Measurements from ENCODE around the gene GIMD1.

Gene GIMD1

GRCh38 chr4:106314960-106315359 lies 53.6 kb downstream of the GIMD1 start:
- no peak for TF ChIP-seq CTCF (IDR thresholded peaks at IDR 0.05)
- no peaks in the 10 kb centered on the region for H3K27me3 ChIP-seq
- H3K27ac ChIP-seq: peak overlapping the region; percentile 91 to 96
- no peaks in the 10 kb centered on the region for H3K9me3 ChIP-seq
- intact Hi-C loops (cut with DNase I; ENCODE audit: low total_unique reads): no loop called here
- peak overlapping the region; percentile 76 to 85 for H3K4me3 ChIP-seq
- H3K36me3 ChIP-seq: no peaks in the 10 kb centered on the region
- H3K4me1 ChIP-seq: peaks cover 0 to 82% (median 31%) of the 10 kb centered on the region in 4 donors
- no peak for DNase-seq

GRCh38 chr4:106312997-106313522 lies 55.5 kb downstream of the GIMD1 start:
- no peak for TF ChIP-seq CTCF (IDR thresholded peaks at IDR 0.05)
- Histone ChIP-seq H3K4me1 (peaks cover 0 to 82% (median 26%) of the 10 kb centered on the region in 4 donors), H3K36me3 (peaks cover 0 to 4% (median 3%) of the 10 kb centered on the region in 3 donors), H3K4me3 (no peak overlapping the region), H3K9me3 (no peaks in the 10 kb centered on the region), H3K27me3 (no peaks in the 10 kb centered on the region), H3K27ac (peak overlapping the region in 1 of 2 donors; percentile 55)
- DNase-seq: no peak
- intact Hi-C loops (cut with DNase I; ENCODE audit: low total_unique reads): no loop called here

- Histone ChIP-seq H3K4me3 (peak overlapping the region in 1 of 2 donors; percentile 7), H3K4me1 (peaks cover 0 to 76% (median 20%) of the 10 kb centered on the region in 4 donors), H3K27me3 (no peaks in the 10 kb centered on the region), H3K9me3 (no peaks in the 10 kb centered on the region), H3K36me3 (peaks cover 0 to 5% (median 4%) of the 10 kb centered on the region in 3 donors), H3K27ac (peak overlapping the region; percentile 38 to 55)
- no peak for TF ChIP-seq CTCF (IDR thresholded peaks at IDR 0.05)
- DNase-seq: no peak
- intact Hi-C loops (cut with DNase I; ENCODE audit: low total_unique reads): no loop called here
These were observed 56.2 kb downstream of the GIMD1 start for GRCh38 chr4:106312377-106312776.

All from tibial artery (tissue), 4 donors.